IPS-18c (cell line): ENCODE data around the gene THOC7.

Experiments
- H3K4me3 ChIP-seq: 2 replicates; pipeline ENCODE4 v1.7.0; 2013; ENCODE audit warnings: low read depth, mild to moderate bottlenecking, low read length, moderate library complexity; ENCODE audit not compliant: insufficient read depth
- H3K9me3 ChIP-seq: one replicate; pipeline ENCODE4 v1.6.1; 2013; ENCODE audit warnings: mild to moderate bottlenecking, low read length, moderate library complexity; ENCODE audit not compliant: control insufficient read depth, insufficient read depth

The THOC7 gene

DNA sequence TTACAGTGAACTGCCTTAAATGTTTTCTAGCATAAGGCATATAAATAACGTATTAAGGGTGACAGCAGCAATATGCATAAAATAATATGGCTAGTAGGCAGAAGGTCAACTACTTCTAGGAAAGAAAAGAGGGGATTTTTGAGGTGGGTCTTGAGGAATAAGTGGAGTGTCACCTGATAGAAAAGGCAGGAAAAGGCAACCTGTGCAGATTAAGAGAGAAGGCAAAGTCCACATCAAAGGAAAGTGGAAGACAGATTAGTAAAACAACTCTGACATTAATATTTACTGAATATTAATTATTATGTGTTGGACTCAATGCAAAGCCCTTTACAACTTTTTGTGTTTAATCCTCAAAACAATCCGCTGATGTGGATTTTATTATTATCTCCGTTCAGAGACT lies 2.8 kb downstream of the THOC7 start:
- H3K9me3 ChIP-seq, result no peaks in the 10 kb centered on the region
- H3K4me3 ChIP-seq, result no peak overlapping the region

DNA sequence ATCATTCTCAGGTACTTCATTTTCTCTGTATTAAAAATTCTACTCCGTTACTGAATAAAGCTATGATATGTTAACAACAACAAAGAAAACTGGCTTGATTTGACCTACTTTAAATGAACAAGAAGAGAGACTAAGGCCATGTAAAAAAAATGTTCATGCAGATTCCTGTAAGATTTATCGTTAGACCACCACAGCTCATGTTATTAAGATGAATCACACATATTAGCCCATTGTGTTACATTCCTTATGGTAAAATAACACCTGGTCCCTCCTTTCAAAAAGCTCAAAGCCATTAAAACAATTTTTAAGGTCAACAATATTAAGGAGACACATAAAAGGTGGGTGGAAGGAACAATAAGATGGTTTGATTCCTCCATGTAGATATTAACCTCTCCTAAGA lies 6.3 kb downstream of the THOC7 start:
- no peak overlapping the region for H3K4me3 ChIP-seq
- H3K9me3 ChIP-seq, result no peaks in the 10 kb centered on the region

DNA sequence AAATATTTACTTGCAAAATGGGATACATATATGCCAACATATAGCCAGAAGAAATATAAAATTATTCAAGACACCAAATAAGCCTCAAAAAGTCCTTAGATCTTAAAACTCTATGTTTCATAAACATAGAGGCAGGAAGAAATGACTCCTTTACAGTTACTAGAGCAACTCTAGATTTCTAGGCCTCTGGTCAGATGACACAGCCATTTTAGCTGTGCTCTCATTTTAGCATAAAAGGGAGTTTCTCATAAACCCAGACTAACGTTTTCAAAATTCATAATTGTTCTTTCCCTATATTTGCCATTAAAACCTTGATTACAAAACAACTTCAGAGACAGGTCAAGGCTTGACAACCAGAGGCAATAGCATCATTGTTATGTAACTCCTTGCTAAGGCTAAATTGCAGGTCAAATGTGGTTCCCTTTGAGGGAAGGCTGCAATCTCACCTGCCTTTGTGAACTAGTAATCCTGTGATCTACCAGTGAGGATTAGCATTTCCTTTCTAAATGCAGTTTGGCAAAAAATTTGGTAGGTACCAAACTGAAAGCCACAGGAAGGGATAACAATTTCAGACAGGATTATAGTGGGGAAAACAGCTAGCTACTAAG lies 8.2 kb downstream of the THOC7 start:
- no peaks in the 10 kb centered on the region for H3K9me3 ChIP-seq

DNA sequence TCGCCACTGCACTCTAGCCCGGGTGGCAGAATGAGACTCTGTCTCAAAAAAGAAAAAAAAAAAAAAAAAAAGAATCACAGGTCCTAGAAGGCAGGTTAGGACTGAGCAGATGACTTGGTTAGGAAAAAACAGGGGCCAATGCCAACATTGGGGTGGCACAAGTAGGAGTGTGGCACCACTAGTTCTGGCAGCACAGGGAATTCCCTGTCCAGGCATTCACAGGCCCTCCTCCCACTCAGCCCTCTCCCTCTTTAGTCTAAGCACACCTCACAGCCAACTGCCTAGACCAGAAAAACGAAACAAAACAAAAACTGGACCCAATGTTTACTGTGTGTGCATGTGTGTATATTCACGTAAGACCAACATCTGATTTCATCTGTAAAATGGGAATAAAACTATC lies 10.5 kb downstream of the THOC7 start:
- no peak overlapping the region for H3K4me3 ChIP-seq
- H3K9me3 ChIP-seq, result no peaks in the 10 kb centered on the region

More for the DNA sequence above, 8.2 kb downstream of the THOC7 start:
- no peak overlapping the region for H3K4me3 ChIP-seq

DNA sequence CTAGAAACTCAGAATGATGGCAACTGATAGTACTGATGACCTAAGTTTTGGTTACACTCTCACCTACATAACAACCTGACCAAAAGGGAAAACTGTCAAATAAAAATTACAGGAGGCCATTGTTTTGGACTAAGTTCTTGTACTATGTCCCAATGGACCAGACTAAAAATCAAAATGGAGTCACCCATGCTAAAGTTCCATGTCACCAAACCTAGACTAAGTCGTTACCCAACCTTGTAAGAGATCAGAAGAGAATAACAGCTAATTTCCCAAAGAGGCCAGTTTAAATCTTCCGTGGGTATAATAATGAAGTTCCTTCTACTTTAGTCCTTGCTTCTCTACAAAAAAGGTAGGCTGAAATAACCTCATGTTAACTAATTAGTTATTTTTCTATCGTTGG lies 12.3 kb downstream of the THOC7 start:
- Histone ChIP-seq H3K4me3 (no peak overlapping the region), H3K9me3 (no peaks in the 10 kb centered on the region)

DNA sequence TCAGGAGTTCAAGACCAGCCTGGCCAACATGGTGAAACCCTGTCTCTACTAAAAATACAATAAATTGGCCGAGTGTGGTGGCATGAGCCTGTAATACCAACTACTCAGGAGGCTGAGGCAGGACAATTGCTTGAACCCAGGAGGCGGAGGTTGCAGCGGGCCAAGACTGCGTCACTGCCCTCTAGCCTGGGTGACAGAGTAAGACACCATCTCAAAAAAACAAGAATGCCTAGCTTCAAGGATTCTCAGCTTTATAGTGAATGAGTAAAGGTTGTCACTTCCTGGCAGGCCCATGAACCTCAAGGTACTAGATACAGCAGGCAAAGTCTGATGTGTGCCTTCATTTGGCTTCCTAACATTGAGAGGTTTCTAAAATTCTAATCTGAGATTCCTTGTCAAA lies 14.4 kb downstream of the THOC7 start:
- Histone ChIP-seq H3K9me3 (no peaks in the 10 kb centered on the region), H3K4me3 (no peak overlapping the region)

DNA sequence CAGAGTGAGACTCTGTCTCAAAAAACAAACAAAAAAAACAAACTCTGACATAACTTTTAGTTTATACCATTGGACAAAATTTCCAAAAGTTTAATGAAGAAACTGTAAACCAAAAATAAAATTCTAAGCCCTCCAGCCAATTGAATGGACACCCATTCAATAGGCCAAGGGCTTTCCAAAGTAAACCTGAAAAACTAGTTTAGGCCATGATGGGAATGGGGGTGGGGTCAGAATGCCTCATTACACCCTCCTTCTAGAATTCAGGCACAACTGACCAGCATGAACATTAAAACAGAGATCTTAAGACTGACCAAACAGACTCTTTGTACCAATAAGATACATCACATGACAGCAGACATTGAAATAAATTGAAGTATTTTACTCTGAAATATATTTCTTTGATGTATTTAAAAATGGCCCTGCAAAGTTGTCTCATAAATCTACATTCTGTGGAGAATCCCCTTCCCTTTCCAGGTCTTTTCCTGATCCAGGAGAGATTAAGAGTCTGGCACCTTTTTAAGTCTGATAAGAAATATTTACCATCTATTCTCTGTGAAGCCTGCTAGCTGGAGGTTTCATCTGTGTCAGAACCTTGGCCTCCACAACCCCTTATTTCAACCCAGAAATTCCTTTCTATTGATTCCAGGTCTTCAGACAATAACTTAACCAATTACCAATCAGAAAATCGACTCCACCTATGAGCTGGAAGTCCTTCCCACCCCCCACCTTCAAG lies 15.7 kb downstream of the THOC7 start:
- Histone ChIP-seq H3K9me3 (no peaks in the 10 kb centered on the region), H3K4me3 (no peak overlapping the region)

DNA sequence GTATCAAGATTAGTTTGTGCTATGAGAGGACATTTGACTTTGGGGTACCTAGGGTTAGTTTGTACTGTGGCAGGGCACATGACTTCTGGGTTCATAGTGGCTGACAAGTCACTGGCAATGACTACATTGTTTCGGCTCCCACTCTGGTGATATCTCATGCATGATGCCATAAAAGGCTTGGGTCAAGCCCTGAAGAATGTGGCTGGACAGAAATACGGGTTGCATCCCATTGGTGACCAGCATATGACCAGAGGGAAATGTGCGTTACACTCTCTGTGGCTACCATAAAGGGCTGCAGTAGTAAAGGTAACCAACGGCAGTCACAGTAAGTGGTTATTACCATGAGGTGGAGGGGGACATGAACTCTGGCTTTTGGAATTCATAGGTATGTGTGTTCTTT lies 18.4 kb downstream of the THOC7 start:
- H3K4me3 ChIP-seq, result no peak overlapping the region
- no peaks in the 10 kb centered on the region for H3K9me3 ChIP-seq

DNA sequence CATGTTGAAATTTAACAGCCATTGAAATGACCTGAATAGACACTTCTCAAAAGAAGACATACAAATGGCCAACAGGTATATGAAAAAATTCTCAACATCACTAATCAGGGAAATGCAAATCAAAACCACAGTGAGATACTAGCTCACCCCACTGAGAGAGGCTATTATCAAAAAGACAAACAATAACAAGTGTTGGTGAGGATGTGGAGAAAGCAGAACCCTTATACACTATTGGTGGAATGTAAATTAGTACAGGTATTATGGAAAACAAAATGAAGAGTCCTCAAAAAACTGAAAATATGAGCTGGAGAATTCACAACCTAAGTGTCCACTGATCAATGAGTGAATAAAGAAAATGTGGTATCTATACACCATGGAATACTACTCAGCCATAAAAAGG lies 21.5 kb downstream of the THOC7 start:
- H3K4me3 ChIP-seq, result no peak overlapping the region
- no peaks in the 10 kb centered on the region for H3K9me3 ChIP-seq

DNA sequence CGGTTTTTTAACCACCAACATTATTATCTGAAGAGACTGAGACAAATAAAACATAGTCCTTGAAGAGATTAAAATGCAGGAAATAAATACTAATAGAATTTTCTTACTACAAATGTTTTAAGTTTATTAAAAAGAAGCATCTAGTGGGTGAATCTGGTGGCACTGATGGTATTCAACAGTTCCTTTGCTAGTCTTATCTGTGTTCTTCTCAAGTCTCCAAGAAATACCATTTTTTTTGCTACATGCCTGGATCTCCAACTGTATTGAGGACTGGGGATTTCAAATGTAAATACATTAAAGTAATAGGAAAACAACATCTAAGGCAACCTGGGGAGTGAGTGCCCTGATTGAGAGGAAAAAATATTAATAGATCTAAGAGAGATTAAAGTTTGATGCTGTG lies 21.9 kb downstream of the THOC7 start:
- Histone ChIP-seq H3K4me3 (no peak overlapping the region), H3K9me3 (no peaks in the 10 kb centered on the region)

DNA sequence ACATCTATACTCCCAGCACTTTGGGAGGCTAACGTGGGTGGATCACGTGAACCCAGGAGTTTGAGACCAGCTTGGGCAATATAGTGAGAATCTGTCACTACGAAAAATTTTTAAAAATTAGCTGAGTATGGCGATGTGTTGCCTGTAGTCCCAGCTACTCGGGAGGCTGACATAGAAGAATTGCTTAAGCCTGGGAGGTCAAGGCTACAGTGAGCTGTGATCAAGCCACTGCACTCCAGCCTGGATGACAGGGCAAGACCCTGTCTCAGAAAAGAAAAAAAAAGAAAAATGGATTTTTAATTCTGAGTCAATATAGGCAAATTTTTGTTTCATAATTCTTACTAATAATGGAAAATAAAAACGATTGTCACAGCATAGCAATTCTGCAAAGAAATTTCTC lies 31.2 kb downstream of the THOC7 start:
- Histone ChIP-seq H3K4me3 (no peak overlapping the region), H3K9me3 (no peaks in the 10 kb centered on the region)

DNA sequence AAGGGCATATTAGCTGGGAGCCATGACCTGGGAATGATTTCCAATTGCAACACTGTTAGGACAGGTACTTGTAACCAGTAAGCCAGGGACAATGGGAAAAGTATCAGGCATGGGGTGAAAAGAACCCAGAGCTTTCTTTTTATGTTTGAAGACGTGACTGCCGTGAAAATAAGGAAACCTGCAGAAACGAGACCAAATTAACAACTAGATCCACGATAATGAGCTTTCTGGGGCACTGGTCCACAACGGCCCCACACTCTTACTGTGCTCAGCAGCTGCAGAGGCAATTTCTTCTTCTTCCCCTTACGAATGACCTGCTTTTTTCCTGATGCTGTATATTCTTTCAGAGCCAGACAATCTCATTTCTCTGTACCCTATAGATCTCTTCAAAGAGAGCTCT lies 33.1 kb downstream of the THOC7 start:
- H3K9me3 ChIP-seq, result no peaks in the 10 kb centered on the region
- H3K4me3 ChIP-seq, result no peak overlapping the region

DNA sequence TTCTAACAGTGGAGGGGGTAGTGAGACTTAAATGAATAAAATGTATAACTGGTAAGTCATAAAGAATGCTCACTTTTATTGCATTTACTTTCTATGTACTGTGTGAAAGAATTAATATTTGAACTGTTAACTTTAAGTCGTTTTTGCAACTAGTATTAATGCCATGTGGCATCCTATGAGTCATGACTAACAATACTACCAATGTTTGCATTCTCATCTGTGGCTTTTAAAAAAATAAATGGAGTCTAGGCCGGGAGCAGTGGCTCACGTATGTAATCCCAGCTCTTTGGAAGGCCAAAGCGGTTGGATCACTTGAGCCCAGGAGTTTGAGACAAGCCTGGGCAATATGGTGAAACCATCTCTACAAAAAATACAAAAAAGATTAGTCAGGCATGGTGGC lies 39.3 kb downstream of the THOC7 start:
- H3K9me3 ChIP-seq, result no peaks in the 10 kb centered on the region
- H3K4me3 ChIP-seq, result no peak overlapping the region

DNA sequence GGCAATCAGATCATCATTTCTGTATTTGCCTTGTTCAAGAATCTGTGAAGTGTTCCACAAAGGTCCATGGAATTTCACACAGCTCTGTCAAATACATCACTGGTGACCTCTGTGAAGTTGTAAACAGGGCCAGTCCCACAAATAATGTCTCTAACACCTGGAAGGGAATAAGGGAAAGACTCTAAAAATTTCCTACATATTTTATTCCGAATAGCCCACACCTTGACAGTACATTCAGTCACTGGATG lies 44.5 kb downstream of the THOC7 start, which contains the start of gene C3orf49:
Gene C3orf49 (plus strand): TSS at position 149 of the 248 bp plus-strand sequence. CDS start 173 bp downstream, outside the sequence.
- Histone ChIP-seq H3K9me3 (no peaks in the 10 kb centered on the region), H3K4me3 (no peak within 1 kb of the TSS)

DNA sequence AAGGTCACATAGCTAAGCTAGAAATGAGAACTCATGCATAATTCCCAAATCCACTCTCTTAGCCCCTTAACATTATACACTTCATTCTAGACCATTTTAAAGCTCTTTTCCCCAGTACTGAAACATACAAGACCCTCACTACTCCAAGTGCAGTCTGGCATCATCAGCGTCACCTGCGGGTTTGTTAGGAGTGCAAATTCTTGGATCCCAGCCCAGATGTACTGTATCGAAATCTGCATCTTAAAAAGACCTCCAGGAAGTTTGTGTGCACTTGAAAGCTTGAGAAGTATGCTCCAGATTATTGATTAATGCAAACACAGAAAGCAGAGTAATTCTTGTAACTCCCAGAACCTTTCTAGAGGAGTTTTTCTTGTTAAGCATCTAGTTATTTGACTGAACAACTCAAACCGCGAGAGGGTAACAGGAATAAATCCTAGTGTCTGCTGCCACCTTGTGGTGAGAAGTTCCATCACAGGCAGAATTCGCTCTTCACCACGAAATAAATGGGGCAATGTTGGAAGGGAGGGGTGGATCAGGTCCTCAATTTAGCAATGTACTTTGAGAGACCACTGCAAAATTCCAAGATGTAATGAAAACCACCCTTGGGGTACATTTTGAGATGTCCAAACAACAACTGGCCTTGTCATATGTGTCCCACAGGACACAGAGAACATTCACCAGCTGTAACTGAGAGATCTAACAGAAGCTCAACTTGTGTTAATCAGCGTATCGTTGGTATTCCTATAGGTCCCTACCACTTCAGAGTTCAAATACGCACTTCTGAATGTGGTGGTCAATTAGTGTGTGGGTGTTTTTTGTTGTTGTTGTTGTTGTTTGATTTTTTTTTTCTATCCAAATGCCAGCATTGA lies 45.1 kb downstream of the THOC7 start:
- Histone ChIP-seq H3K4me3 (no peak overlapping the region), H3K9me3 (no peaks in the 10 kb centered on the region)

DNA sequence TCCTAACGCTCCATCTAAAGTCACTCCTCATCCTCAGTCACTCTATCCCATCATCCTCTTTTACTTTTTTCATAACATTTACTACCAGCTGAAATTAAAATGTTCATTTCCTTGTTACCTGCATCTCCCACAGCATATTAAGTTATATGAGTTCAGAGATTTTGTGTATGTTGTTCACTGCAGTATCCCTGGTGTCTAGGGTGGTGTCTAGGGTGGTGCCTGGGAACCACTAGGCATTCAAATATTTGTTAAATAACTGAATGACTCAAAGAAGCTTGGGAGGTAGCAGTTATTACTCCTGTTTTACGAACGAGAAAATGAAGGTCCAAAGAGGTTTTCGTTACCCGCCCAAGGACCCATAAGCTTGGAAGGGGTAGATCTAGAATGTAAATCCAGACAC lies 46.4 kb downstream of the THOC7 start:
- H3K4me3 ChIP-seq, result no peak overlapping the region
- H3K9me3 ChIP-seq, result no peaks in the 10 kb centered on the region

DNA sequence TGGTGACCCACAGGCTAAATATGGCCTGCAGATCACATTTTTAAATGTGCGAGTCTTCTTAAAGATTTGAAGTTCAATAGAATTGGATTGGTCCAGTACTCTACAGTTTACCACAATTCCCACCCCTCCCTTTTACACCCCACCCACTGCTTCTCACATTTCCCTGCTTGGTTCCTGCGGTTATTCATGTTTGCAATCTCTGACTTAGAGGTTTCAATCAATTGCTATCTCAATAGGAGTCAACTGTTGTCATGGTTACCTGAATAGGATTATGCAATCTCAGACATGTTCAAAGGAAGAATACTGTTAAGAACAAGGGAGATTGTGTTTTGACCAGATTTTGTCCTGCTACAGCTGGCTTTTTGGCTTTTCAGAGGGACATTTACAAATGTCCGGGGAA lies 49.4 kb downstream of the THOC7 start:
- no peaks in the 10 kb centered on the region for H3K9me3 ChIP-seq

DNA sequence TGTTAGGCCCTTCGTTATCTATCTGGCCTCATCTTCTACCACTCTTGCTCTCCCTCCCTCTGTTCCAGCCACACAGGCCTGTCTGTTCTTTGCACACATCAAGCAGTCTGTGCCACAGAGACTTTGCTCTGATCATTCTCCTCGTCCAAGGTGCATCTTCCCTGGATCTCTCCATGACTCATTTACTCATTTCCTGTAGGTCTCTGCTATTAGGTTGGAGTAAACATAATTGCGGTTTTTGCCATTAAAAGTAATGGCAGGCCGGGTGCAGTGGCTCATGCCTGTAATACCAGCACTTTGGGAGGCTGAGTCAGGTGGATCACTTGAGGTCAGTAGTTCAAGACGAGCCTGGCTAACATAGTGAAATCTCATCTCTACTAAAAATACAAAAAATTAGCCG lies 54.0 kb downstream of the THOC7 start:
- Histone ChIP-seq H3K4me3 (no peak overlapping the region), H3K9me3 (no peaks in the 10 kb centered on the region)

More for the DNA sequence above, 49.4 kb downstream of the THOC7 start:
- H3K4me3 ChIP-seq, result no peak overlapping the region
